Measurements from ENCODE around the gene DYNC2LI1. TPM values are rescaled to one million over a fixed set of nuclear protein-coding genes. Genes with fewer than 3 reads are reported as not detected.

Gene DYNC2LI1
- 12.2 to 19.5 TPM (median 16.8 TPM) in 5 replicates for total RNA-seq (2022; extraction: Qiagen RNA extraction; ENCODE audit: low read depth)

DNA sequence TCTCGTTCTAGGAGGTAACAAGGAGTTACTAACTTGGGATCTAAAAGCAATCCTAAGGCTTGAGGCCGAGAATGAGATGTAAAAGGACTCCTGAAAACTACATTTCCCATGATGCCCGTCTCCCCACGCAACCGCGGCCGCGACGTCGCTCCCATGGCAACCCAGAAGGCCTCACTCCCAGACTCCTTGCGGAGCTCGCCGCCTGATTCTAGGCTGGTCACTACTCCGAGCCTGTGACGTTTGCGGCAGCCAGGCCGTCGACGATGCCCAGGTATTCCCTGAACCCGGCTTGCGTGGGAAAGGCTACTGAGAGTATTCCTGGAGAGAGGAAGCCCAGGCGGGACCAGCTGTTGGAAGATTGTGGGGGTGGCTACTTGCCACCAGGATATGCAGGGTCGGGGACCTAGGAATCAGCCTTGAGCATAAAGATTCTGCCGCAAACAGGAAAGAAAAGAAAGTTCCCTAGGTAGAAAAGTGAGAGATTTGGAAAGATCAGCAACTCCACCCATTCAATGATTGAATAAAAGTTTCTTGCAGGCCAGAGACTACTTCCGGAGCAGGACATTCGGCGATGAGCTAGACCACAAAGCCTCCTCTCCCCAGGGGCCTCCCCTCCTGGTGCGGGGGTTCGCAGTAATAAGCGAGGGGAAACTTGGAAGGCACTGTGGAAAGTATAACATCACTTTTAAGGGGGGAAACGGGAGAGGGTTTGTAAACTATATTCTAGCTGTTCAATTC, at the start of gene DYNC2LI1:
DYNC2LI1 (plus strand) TSS at position 164 of the 738 bp plus-strand sequence; CDS start at position 264, 100 bp downstream.

DNA sequence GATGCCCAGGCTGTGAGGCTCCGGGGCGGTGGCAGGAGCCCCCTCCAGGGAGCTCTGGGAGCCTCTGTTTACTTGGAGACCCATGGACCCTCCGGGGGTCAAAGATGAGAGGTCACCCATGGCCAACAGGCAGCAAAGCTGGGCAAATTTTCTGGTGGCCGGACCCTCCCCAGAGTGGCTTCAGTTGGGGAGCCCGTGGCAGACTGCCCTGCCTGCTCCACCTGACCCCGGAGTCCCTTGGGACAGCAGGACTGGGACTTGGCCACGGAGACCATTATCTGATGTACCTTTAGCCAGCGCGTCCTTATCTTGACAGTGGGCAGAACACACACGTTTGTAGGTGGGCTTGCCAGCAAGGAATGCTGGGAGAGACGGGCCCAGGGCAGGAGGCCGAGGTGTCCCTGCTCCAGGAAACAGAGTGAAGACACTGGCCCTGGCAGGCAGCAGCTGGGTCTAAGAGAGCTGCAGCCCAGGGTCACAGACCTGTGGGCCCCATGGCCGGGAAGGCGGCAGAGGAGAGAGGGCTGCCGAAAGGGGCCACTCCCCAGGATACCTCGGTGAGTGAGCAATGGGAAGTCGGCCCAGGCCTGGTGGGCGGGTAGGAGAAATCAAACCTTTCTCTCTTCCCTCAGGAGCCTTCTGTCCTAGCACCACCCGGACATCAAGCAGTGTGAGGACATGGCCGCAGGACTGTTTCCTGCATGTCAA, 64.9 kb downstream of the DYNC2LI1 start, which contains the start of the genes ABCG5 and ABCG8:
ABCG5 (minus strand) TSS at position 280 of the 708 bp plus-strand sequence; CDS start at position 120, 160 bp downstream.
ABCG8 (plus strand) TSS at position 412 of the 708 bp plus-strand sequence; CDS start at position 495, 83 bp downstream.

Other genes starting within 250 kb of the DYNC2LI1 start
- 16.2 to 21.6 TPM (median 20.1 TPM) in 5 replicates for gene THADA, start 178.0 kb upstream of the DYNC2LI1 start, total RNA-seq (2022; extraction: Qiagen RNA extraction; ENCODE audit: low read depth)
- 1.3 to 2.3 TPM (median 2.0 TPM) in 5 replicates for gene PLEKHH2, start 136.8 kb upstream of the DYNC2LI1 start, total RNA-seq (2022; extraction: Qiagen RNA extraction; ENCODE audit: low read depth)
- 1.8 to 3.0 TPM (median 2.6 TPM) in 5 replicates for gene C1GALT1C1L, start 97.6 kb upstream of the DYNC2LI1 start, total RNA-seq (2022; extraction: Qiagen RNA extraction; ENCODE audit: low read depth)
- gene ABCG5, start 64.8 kb downstream of the DYNC2LI1 start, total RNA-seq (2022; extraction: Qiagen RNA extraction; ENCODE audit: low read depth), result not detected in 5 replicates
- not detected in 5 replicates for gene ABCG8, start 64.9 kb downstream of the DYNC2LI1 start, total RNA-seq (2022; extraction: Qiagen RNA extraction; ENCODE audit: low read depth)
- 82.3 to 114 TPM (median 96.5 TPM) in 5 replicates for gene LRPPRC, start 221.9 kb downstream of the DYNC2LI1 start, total RNA-seq (2022; extraction: Qiagen RNA extraction; ENCODE audit: low read depth)

All from A549 treated with GW870086 at 1 μM for 4 hours (cell line).